ENCODE results near the gene EPAS1.

DNA sequence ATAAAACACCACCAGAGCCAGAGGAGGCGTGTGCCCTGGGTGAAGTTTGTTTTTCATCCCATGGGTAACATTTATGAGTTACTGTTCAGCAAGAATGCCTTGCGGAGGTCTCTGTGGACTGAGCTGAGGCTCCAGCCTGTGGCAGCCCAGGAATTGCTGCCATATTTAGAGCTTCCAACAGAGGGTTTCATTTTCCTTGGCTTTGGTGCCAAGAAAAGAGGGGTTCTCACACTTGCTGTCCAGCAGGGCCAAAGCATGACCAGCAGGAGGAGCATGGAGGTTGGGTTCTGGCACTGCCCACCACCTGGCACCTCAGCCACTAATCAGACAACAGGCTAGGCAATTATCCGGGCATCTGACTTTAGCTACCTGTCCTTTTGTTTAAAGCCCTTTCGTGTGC is 36.7 kb downstream of the EPAS1 start:
- TF ChIP-seq POLR2A (IDR thresholded peaks at IDR 0.05) (no peak), CTCF (IDR thresholded peaks at IDR 0.05) (peak; percentile 7 to 31 (median 21))
